ENCODE results near the gene AMN. TPM values are rescaled to one million over a fixed set of nuclear protein-coding genes. Genes with fewer than 3 reads are reported as not detected.

AMN gene
- total RNA-seq, 2 experiments from 2014 or later = 0.35 to 5.6 TPM

DNA sequence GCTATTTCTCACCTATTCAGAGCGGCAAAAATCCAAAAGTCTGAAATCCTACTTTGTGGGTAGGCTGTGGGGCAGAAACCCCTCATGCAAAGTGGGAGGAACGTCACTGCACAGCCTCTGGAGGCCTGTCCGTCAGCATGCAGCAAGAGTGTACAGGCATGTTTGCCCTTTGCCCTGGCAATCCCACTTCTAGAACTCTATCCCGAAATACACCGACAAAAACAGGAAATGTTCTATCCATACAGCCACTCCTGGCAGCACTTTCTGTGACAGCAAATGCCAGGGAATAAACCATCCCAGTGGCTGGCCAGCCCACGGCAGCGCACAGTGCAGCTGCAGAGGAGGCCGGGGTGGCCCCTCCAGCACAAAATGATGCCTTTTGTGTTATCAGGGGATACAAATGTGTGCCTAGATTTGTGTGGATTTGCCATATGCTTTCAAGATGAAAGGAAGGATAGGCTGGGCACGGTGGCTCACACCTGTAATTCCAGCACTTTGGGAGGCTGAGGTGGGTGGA lies 39.7 kb downstream of the AMN start:
- CTCF ChIA-PET (ENCODE audit: unreplicated experiment) = no interaction called here
- Histone ChIP-seq H3K9me3 (ENCODE audit: low read length) (no peaks in the 10 kb centered on the region), H3K27ac (ENCODE audit: low read depth, low read length, poor library complexity, severe bottlenecking) (no peak overlapping the region), H3K4me1 (ENCODE audit: insufficient read depth, low read length, poor library complexity, severe bottlenecking) (no peaks in the 10 kb centered on the region), H2AFZ (ENCODE audit: low read length) (no peak overlapping the region), H3K9me2 (ENCODE audit: insufficient read depth, low read length) (no peaks in the 10 kb centered on the region), H3K36me3 (ENCODE audit: insufficient read depth, low read length) (no peaks in the 10 kb centered on the region), H3K4me2 (ENCODE audit: low read length) (no peak overlapping the region), H3K4me3 (ENCODE audit: low read depth, low read length, poor library complexity, severe bottlenecking) (no peak overlapping the region), H3K79me2 (ENCODE audit: insufficient read depth, low read depth, low read length) (no peaks in the 10 kb centered on the region), H4K20me1 (ENCODE audit: insufficient read depth, low read length) (no peaks in the 10 kb centered on the region)
- no peak for DNase-seq (ENCODE audit: low spot score)
- intact Hi-C loops (cut with micrococcal nuclease; ENCODE audit: unreplicated experiment) = no loop called here
- TF ChIP-seq, protein P1, sequence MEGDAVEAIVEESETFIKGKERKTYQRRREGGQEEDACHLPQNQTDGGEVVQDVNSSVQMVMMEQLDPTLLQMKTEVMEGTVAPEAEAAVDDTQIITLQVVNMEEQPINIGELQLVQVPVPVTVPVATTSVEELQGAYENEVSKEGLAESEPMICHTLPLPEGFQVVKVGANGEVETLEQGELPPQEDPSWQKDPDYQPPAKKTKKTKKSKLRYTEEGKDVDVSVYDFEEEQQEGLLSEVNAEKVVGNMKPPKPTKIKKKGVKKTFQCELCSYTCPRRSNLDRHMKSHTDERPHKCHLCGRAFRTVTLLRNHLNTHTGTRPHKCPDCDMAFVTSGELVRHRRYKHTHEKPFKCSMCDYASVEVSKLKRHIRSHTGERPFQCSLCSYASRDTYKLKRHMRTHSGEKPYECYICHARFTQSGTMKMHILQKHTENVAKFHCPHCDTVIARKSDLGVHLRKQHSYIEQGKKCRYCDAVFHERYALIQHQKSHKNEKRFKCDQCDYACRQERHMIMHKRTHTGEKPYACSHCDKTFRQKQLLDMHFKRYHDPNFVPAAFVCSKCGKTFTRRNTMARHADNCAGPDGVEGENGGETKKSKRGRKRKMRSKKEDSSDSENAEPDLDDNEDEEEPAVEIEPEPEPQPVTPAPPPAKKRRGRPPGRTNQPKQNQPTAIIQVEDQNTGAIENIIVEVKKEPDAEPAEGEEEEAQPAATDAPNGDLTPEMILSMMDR (conservative IDR thresholded peaks at IDR 0.05; ENCODE audit: low read length) = no peak
- TF ChIP-seq EZH2phosphoT487 (IDR thresholded peaks at IDR 0.05; ENCODE audit: borderline replicate concordance, low read depth, low read length) = no peak
- no TSS peak for BruUV-seq (replicated peaks)
- POLR2A ChIA-PET = interaction anchor here (0.6 kb wide), 1 partner anchor 97 kb away, joined by 3 read pairs; no protein-coding TSS in a partner anchor

DNA sequence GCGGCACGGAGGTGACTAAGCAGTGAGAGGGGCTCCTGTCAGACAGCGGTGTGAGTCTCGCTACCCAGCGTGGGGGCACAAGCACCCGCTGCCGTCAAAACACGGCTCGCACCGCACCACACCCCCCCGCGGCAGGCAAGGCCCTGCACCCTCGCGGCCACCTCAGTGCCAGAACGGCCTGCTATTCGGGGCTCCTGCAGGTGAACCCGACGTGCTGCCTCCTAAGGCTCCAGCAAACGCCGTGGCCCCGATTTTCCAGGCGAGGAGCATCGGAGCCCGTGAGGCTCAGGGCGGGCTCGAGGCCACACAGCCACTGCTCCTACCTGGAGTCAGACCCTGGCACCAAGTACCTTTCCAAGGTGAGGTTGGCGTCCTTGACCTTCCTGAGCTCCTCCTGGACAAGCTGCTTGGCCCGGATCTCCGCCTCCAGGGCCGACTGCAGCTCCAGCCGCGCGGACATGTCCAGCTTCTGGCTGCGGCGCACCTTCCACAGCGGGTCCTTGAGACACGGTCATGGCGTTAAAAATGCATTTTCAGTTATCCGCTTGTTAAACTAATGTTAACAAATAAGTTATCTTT lies 41.8 kb downstream of the AMN start:
- Histone ChIP-seq H2AFZ (ENCODE audit: low read length) (no peak overlapping the region), H3K9me3 (ENCODE audit: low read length) (no peaks in the 10 kb centered on the region), H3K9me2 (ENCODE audit: insufficient read depth, low read length) (no peaks in the 10 kb centered on the region), H3K4me3 (ENCODE audit: low read depth, low read length, poor library complexity, severe bottlenecking) (no peak overlapping the region), H3K36me3 (ENCODE audit: insufficient read depth, low read length) (no peaks in the 10 kb centered on the region), H3K4me2 (ENCODE audit: low read length) (no peak overlapping the region), H3K4me1 (ENCODE audit: insufficient read depth, low read length, poor library complexity, severe bottlenecking) (no peaks in the 10 kb centered on the region), H3K27ac (ENCODE audit: low read depth, low read length, poor library complexity, severe bottlenecking) (no peak overlapping the region), H4K20me1 (ENCODE audit: insufficient read depth, low read length) (no peaks in the 10 kb centered on the region), H3K79me2 (ENCODE audit: insufficient read depth, low read depth, low read length) (no peaks in the 10 kb centered on the region)
- no TSS peak for BruUV-seq (replicated peaks)
- no peak for DNase-seq (ENCODE audit: low spot score)
- ChIA-PET POLR2A (no interaction called here), CTCF (ENCODE audit: unreplicated experiment) (no interaction called here)
- TF ChIP-seq, protein P1 (conservative IDR thresholded peaks at IDR 0.05; ENCODE audit: low read length) = no peak
- intact Hi-C loops (cut with micrococcal nuclease; ENCODE audit: unreplicated experiment) = no loop called here

DNA sequence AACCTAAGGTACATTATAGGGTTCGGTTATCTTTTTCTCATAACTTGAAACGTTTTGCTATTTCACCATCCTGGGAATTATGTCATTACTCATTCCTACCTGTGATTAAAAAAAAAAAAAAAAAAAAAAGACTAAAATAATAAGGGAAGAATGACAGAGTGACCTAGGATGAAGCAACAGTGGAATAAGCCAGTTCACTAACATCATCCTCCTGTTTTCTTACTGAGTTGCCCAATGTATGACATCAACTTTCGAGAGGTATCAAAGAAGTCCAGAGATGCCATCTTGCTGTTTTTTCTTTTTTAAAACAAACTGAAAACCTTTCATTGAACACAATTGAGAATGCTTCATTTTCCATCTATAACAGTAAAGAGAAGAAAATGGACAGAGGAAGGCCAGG lies 42.8 kb downstream of the AMN start:
- Histone ChIP-seq H4K20me1 (ENCODE audit: insufficient read depth, low read length) (no peaks in the 10 kb centered on the region), H3K9me2 (ENCODE audit: insufficient read depth, low read length) (no peaks in the 10 kb centered on the region), H3K36me3 (ENCODE audit: insufficient read depth, low read length) (no peaks in the 10 kb centered on the region), H3K79me2 (ENCODE audit: insufficient read depth, low read depth, low read length) (no peaks in the 10 kb centered on the region), H3K4me2 (ENCODE audit: low read length) (no peak overlapping the region), H3K4me1 (ENCODE audit: insufficient read depth, low read length, poor library complexity, severe bottlenecking) (no peaks in the 10 kb centered on the region), H3K9me3 (ENCODE audit: low read length) (no peaks in the 10 kb centered on the region), H3K4me3 (ENCODE audit: low read depth, low read length, poor library complexity, severe bottlenecking) (no peak overlapping the region), H2AFZ (ENCODE audit: low read length) (no peak overlapping the region), H3K27ac (ENCODE audit: low read depth, low read length, poor library complexity, severe bottlenecking) (no peak overlapping the region)
- ChIA-PET CTCF (ENCODE audit: unreplicated experiment) (no interaction called here), POLR2A (no interaction called here)
- no TSS peak for BruUV-seq (replicated peaks)
- TF ChIP-seq, protein P1 (conservative IDR thresholded peaks at IDR 0.05; ENCODE audit: low read length) = no peak
- TF ChIP-seq EZH2phosphoT487 (IDR thresholded peaks at IDR 0.05; ENCODE audit: borderline replicate concordance, low read depth, low read length) = no peak
- intact Hi-C loops (cut with micrococcal nuclease; ENCODE audit: unreplicated experiment) = no loop called here
- DNase-seq (ENCODE audit: low spot score) = no peak
